HEK293 (cell line): Measurements from ENCODE around the gene PAQR7.
A peak's percentile ranks its signal among the peaks of the same experiment; 100 is the strongest.

Experiments
- AEBP2 ChIP-seq: fragments of 450-650 bp; formaldehyde crosslinking; IDR thresholded peaks from 2 replicates; pipeline ENCODE4 v1.5.1; 2016; ENCODE audit warnings: missing biosample characterization, missing genetic modification characterization, borderline replicate concordance
- BCL11A ChIP-seq: fragments of 450-650 bp; formaldehyde crosslinking; IDR thresholded peaks from 2 replicates; pipeline ENCODE4 v1.5.1; 2016; ENCODE audit warnings: low read depth, missing biosample characterization, missing genetic modification characterization
- KLF1 ChIP-seq: fragments of 450-650 bp; formaldehyde crosslinking; IDR thresholded peaks from 2 replicates; pipeline ENCODE4 v1.5.1; 2016; ENCODE audit warnings: missing biosample characterization, missing genetic modification characterization
- MZF1 ChIP-seq: fragments of 450-650 bp; formaldehyde crosslinking; IDR thresholded peaks from 2 replicates; pipeline ENCODE4 v1.5.1; 2017; ENCODE audit warnings: missing biosample characterization, missing genetic modification characterization, borderline replicate concordance
- PATZ1 ChIP-seq: fragments of 450-650 bp; formaldehyde crosslinking; IDR thresholded peaks from 2 replicates; pipeline ENCODE4 v1.5.1; 2016; ENCODE audit warnings: missing biosample characterization, missing genetic modification characterization
- SALL2 ChIP-seq: fragments of 450-650 bp; formaldehyde crosslinking; IDR thresholded peaks from 2 replicates; pipeline ENCODE4 v1.5.0; 2017; ENCODE audit warnings: missing biosample characterization, mild to moderate bottlenecking, missing genetic modification characterization, borderline replicate concordance
- ZBTB7A ChIP-seq: fragments of 450-650 bp; formaldehyde crosslinking; IDR thresholded peaks from 2 replicates; pipeline ENCODE4 v1.5.1; 2016; ENCODE audit warnings: low read depth, missing biosample characterization, missing genetic modification characterization
- ZNF121 ChIP-seq: fragments of 450-650 bp; formaldehyde crosslinking; IDR thresholded peaks from 2 replicates; pipeline ENCODE4 v1.5.1; 2016; ENCODE audit warnings: missing biosample characterization, missing genetic modification characterization
- ZNF18 ChIP-seq: fragments of 450-650 bp; formaldehyde crosslinking; IDR thresholded peaks from 2 replicates; pipeline ENCODE4 v1.5.1; 2016; ENCODE audit warnings: missing biosample characterization, missing genetic modification characterization
- ZNF202 ChIP-seq: fragments of 450-650 bp; formaldehyde crosslinking; IDR thresholded peaks from 2 replicates; pipeline ENCODE4 v1.5.1; 2016; ENCODE audit warnings: missing biosample characterization, missing genetic modification characterization, borderline replicate concordance
- ZNF223 ChIP-seq: fragments of 450-650 bp; formaldehyde crosslinking; IDR thresholded peaks from 2 replicates; pipeline ENCODE4 v1.5.1; 2016; ENCODE audit warnings: missing biosample characterization, missing genetic modification characterization
- ZNF24 ChIP-seq: fragments of 450-650 bp; formaldehyde crosslinking; IDR thresholded peaks from 2 replicates; pipeline ENCODE4 v1.5.1; 2016; ENCODE audit warnings: missing biosample characterization, missing genetic modification characterization
- ZNF26 ChIP-seq: fragments of 450-650 bp; formaldehyde crosslinking; IDR thresholded peaks from 2 replicates; pipeline ENCODE4 v1.5.1; 2016; ENCODE audit warnings: missing biosample characterization, missing genetic modification characterization
- ZNF280D ChIP-seq: fragments of 450-650 bp; formaldehyde crosslinking; IDR thresholded peaks from 2 replicates; pipeline ENCODE4 v1.5.1; 2016; ENCODE audit warnings: missing biosample characterization, missing genetic modification characterization
- ZNF350 ChIP-seq: fragments of 450-650 bp; formaldehyde crosslinking; IDR thresholded peaks from 2 replicates; pipeline ENCODE4 v1.5.0; 2017; ENCODE audit warnings: missing biosample characterization, mild to moderate bottlenecking, missing genetic modification characterization
- ZNF354C ChIP-seq: fragments of 450-650 bp; formaldehyde crosslinking; IDR thresholded peaks from 2 replicates; pipeline ENCODE4 v1.5.1; 2016; ENCODE audit warnings: missing biosample characterization, missing genetic modification characterization, low read depth, borderline replicate concordance
- ZNF416 ChIP-seq: fragments of 450-650 bp; formaldehyde crosslinking; IDR thresholded peaks from 2 replicates; pipeline ENCODE4 v1.5.1; 2016; ENCODE audit warnings: missing biosample characterization, missing genetic modification characterization
- ZNF488 ChIP-seq: fragments of 450-650 bp; formaldehyde crosslinking; IDR thresholded peaks from 2 replicates; pipeline ENCODE4 v1.5.1; 2016; ENCODE audit warnings: missing biosample characterization, missing genetic modification characterization
- ZNF501 ChIP-seq: fragments of 450-650 bp; formaldehyde crosslinking; IDR thresholded peaks from 2 replicates; pipeline ENCODE4 v1.5.1; 2016; ENCODE audit warnings: missing biosample characterization, missing genetic modification characterization
- ZNF560 ChIP-seq: fragments of 450-650 bp; formaldehyde crosslinking; IDR thresholded peaks from 2 replicates; pipeline ENCODE4 v1.5.1; 2017; ENCODE audit warnings: missing biosample characterization, missing genetic modification characterization, borderline replicate concordance
- ZNF600 ChIP-seq: fragments of 450-650 bp; formaldehyde crosslinking; IDR thresholded peaks from 2 replicates; pipeline ENCODE4 v1.5.1; 2016; ENCODE audit warnings: missing biosample characterization, missing genetic modification characterization
- ZNF623 ChIP-seq: fragments of 450-650 bp; formaldehyde crosslinking; IDR thresholded peaks from 2 replicates; pipeline ENCODE4 v1.5.1; 2016; ENCODE audit warnings: missing biosample characterization, missing genetic modification characterization
- ZNF645 ChIP-seq: fragments of 450-650 bp; formaldehyde crosslinking; IDR thresholded peaks from 2 replicates; pipeline ENCODE4; 2016; ENCODE audit warnings: missing biosample characterization, missing genetic modification characterization
- ZSCAN23 ChIP-seq: fragments of 450-650 bp; formaldehyde crosslinking; IDR thresholded peaks from 2 replicates; pipeline ENCODE4 v1.5.1; 2016; ENCODE audit warnings: missing biosample characterization, missing genetic modification characterization

The PAQR7 gene

GRCh38 chr1:25819491-25820246 is 55.8 kb downstream of the PAQR7 start, which contains the start of gene MTFR1L (continued):
- TF ChIP-seq ZNF280D (tag by site-specific recombination), result no peak
- TF ChIP-seq ZSCAN23 (tag by site-specific recombination), result no peak
- peak; percentile 75 for TF ChIP-seq BCL11A (tag by site-specific recombination)
- no peak for TF ChIP-seq ZNF600 (tag by site-specific recombination)
- TF ChIP-seq ZNF501 (tag by site-specific recombination), result peak; percentile 67; the same call in 1 of the 2 replicates
- TF ChIP-seq AEBP2, result no peak
- no peak for TF ChIP-seq ZNF121
- TF ChIP-seq ZNF488 (tag by site-specific recombination), result no peak
- no peak for TF ChIP-seq ZNF416 (tag by site-specific recombination)
- TF ChIP-seq ZNF18, result no peak
- TF ChIP-seq MZF1 (tag by site-specific recombination), result peak; percentile 52; the same call in 1 of the 2 replicates
- TF ChIP-seq SALL2, result no peak
- TF ChIP-seq ZNF24 (tag by site-specific recombination), result no peak
- 0 out of 2 replicates have a peak, but pooled peaks have one; percentile 11 for TF ChIP-seq ZNF645 (tag by site-specific recombination)
- no peak; the same call in 1 of the 2 replicates for TF ChIP-seq ZBTB7A (tag by site-specific recombination)
- no peak for TF ChIP-seq ZNF202
- no peak for TF ChIP-seq ZNF354C
- no peak for TF ChIP-seq ZNF350
- no peak for TF ChIP-seq ZNF223
- no peak for TF ChIP-seq ZNF26 (tag by site-specific recombination)
- TF ChIP-seq ZNF560 (tag by site-specific recombination), result no peak
- no peak for TF ChIP-seq ZNF623
- peak; percentile 98 for TF ChIP-seq PATZ1
- peak; percentile 87 for TF ChIP-seq KLF1 (tag by site-specific recombination)
